Activated T-helper 1 cell treated with Interleukin-2 at 50 U/mL for 16 hours (primary cell): Measurements from ENCODE around the gene PRSS53.
"Not testable (repeated sequence)": the region's sequence is repeated elsewhere in the genome, so short reads cannot be mapped to it uniquely, and the experiment has no call there.

Experiments used
- DNase-seq: peaks from one replicate; pipeline ENCODE4 v3.0.0-alpha.2; 2020; ENCODE audit warnings: low read depth

PRSS53 gene

DNA sequence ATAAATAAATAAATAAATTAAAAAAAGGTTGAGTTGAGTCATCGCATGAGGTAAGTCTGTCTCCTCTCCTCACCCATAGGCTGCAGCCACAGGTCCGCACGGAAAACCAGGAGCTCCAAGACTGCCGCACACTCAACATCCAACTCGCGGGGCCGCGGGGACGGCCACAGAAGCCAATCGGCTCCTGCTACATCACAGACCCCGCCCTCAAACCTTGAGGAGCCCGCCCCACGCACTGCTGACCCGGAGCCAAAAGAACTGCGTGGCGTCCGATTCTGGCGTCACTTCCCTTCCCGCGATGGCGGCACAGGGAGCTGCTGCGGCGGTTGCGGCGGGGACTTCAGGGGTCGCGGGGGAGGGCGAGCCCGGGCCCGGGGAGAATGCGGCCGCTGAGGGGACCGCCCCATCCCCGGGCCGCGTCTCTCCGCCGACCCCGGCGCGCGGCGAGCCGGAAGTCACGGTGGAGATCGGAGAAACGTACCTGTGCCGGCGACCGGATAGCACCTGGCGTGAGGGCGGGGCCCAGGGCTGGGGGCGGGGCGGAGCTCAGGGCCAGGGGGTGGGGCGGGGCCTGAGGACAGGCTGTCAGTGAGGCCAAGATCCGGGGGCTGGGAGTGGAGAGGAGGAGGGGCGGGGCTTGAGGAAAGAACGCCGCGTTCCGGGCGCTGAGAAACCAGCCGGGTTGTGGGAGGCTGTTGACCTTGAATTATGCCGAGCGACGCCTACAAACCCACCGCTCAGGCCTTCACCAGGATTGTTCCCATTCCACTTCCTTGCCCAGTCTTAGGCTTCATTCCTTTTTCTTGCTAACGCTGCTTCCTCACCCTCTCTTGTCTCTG lies 28.9 kb upstream of the PRSS53 start, which contains the start of gene KAT8:
Gene KAT8, plus strand, starts transcription at position 281 of the 839 bp plus-strand sequence. Its CDS starts 18 bp downstream, at position 299.
- peak; percentile 92 for DNase-seq

DNA sequence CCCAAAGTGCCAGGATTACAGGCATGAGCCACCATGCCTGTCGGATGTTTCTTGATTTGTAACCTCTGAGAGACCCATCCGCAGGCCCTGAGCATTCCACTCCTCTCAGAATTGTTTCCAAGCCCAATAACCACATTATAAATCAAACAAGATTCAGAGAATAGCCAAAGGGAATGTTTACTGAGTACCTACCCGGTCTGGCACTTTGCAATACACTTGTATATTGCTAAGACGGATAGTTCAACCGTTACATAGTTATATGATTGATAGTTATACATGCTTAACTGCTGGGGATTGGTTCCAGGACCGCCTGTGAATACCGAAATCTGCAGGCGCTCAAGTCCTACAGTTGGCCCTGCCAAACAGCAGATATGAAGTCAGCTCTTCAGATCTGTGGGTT lies 25.7 kb upstream of the PRSS53 start:
- no peak for DNase-seq

DNA sequence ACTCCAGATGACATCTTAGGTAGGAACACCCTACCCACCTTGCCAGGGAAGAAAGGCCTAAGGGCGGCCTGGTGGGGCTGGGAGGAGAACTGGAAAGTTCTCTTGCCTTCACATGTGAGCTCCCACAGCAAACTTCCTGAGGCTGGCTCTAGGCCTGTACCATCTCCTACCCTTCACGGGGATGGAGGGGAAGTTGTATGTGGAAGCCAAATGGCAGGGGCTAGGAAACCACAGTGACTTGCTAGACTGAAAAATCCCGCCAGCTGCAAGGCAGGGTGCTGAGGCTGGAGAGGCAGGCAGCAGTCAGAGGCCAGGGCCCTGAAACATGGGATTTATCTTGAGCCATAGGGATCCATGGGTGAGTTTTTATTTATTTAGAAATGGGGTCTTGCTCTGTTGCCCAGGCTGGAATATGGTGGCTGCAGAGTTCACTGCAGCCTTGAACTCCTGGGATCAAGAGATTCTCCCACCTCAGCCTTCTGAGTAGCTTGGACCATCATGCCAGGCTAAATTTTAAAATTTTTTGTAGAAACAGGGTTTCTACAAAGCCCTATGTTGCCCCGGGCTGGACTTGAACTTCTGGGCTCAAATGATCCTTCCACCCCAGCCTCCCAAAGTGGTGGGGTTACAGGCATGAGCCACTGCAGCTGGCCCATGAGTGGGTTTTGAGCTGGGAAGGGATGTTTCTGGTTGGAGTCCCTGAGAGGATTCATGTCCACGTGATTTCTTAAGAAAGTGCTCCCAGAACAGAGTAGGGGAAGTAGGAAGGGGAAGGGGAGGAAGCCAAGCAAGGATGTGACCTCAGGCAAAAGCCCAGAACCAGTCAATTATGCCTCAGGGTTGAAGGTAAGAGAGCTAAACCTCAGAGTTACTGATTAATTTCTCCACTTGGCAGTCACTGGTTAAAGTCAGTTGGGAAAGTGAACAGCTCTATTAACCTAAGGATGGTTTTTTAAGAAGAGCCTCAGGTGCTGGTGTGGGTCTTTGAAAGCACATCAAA lies 24.7 kb upstream of the PRSS53 start:
- DNase-seq: no peak

DNA sequence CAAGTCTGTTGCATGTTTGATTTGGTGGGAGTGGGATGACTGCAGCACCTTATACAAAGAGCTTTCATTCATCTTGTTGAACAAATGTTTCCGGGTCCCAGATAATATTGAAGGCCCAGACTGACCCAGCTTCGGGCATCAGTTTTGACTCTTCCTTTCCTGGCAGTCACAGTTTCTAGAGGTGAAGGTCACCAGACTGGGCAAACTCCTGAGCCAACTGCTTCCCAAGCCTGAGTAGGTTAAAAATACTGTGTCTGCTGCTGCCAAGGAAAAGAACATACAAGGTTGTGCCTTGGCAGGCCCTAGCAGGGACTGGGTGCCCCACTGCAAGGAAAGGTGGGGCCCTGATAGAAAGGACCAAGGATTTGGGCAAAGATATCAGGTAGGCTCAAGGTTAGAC lies 24.0 kb upstream of the PRSS53 start:
- no peak for DNase-seq

DNA sequence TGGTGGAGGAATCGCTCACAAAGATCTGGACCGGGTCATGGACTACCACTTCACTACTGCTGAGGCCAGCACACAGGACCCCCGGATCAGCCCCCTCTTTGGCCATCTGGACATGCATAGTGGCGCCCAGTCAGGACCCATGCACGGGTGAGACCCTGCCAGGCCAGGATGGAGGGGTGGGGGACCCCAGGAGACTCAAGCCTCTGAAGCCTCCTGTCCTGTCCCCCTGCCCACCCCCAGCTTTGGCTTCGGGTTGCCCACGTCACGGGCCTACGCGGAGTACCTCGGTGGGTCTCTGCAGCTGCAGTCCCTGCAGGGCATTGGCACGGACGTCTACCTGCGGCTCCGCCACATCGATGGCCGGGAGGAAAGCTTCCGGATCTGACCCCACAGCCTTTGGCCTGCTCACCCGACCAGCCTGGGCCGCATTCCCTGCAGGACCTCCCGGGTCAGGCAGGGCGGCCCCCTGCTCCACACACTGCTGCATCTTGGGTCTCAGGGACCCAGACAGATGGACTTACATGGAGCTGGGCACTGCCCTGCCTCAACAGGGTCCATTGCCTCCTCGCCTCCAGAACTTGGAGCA lies 23.2 kb upstream of the PRSS53 start:
- DNase-seq: no peak

GRCh38 chr16:31110106-31111034 lies 21.6 kb upstream of the PRSS53 start:
- no peak for DNase-seq

- DNase-seq: no peak
Measured at GRCh38 chr16:31109622-31110021, 20.9 kb upstream of the PRSS53 start.

DNA sequence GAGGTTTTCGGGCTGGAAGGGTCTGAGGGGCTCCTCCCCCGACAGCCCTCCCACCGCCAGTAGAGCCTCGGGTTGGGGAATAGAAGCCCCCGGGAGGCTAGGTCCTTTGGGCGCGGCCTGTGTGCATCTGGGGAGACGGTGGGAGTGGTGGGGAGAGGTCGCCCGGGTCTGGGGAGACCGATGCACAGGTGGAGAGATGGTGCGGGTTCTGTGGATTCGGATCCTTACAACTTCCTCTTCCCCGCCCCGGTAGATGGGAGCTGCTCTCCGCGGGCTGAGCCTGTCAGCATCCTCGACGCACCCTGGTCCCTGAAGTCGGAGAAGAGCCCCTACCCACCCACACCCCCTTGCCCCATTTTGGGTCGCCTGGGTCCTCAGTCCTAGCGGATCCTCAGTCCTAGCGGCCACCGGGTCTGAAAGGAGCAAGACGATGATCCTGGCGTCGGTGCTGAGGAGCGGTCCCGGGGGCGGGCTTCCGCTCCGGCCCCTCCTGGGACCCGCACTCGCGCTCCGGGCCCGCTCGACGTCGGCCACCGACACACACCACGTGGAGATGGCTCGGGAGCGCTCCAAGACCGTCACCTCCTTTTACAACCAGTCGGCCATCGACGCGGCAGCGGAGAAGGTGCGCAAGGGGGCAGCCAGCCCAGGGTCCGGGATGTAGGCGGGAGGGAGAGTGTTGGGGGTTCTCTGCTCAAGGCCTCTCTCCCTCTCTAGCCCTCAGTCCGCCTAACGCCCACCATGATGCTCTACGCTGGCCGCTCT lies 20.2 kb upstream of the PRSS53 start:
- no peak for DNase-seq

DNA sequence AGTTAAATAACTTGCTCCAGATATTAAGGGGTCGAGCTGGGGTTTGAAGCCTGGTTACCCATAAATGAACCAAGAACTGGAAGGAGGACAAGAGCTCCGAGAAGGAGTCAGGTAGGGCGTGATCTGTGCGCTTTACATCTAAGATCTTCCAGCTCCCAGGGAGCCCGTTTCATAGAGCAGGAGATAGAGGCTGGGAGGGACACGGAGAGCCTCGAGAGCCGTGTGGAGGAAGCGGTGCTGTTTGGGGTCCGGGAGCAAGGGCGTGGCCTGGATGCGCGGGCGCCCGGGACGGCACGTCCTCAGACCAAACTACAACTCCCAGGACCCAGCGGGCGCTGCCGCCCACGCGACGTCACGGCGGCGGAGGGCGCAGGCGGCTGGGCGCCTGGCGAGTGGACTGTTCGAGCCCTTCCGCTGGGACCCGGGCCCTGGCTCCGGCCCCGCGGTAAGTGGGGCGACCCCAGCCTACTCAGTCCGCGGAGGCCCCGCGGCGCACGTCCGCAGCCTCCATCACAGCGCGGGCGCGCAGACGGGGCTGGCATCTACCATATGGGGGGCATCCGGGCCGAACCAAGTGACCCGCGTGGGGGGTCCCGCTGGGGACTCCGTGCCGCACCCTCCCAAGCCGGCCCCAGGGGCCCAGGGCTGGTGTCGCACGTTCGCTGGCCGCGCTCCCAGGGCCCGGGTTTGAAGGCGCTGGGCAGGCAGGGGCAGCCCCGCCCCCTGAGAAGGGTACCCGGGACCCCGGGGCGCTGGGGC lies 19.5 kb upstream of the PRSS53 start, which contains the start of gene BCKDK:
Gene BCKDK, plus strand, starts transcription at position 352 of the 759 bp plus-strand sequence. CDS start 838 bp downstream, outside the sequence.
- DNase-seq: peak; percentile 47

- no peak for DNase-seq
Measured at GRCh38 chr16:31107465-31107867, 18.7 kb upstream of the PRSS53 start.

- no peak for DNase-seq
Measured at GRCh38 chr16:31106509-31107464, 18.0 kb upstream of the PRSS53 start.

GRCh38 chr16:31105677-31106213 lies 17.0 kb upstream of the PRSS53 start:
- peak; percentile 52 for DNase-seq

GRCh38 chr16:31100876-31101641 lies 12.3 kb upstream of the PRSS53 start:
- not testable (repeated sequence) for DNase-seq

GRCh38 chr16:31099860-31100638 lies 11.3 kb upstream of the PRSS53 start:
- DNase-seq: no peak

GRCh38 chr16:31094424-31095120 lies 5.8 kb upstream of the PRSS53 start, which contains the start of gene VKORC1:
TSS of gene VKORC1 (minus strand) at chr16:31094797. CDS start at chr16:31094729, 68 bp downstream.
- DNase-seq: peak; percentile 77

GRCh38 chr16:31094088-31094423 lies 5.3 kb upstream of the PRSS53 start:
- no peak for DNase-seq
